SKM-1 (cell line): ENCODE data around the gene MAOB.

Source experiments
- DNase-seq: peaks from one replicate; lab custom pipeline; 2025; ENCODE audit not compliant: unreplicated experiment; lab: John Stamatoyannopoulos, UW

The MAOB gene

DNA sequence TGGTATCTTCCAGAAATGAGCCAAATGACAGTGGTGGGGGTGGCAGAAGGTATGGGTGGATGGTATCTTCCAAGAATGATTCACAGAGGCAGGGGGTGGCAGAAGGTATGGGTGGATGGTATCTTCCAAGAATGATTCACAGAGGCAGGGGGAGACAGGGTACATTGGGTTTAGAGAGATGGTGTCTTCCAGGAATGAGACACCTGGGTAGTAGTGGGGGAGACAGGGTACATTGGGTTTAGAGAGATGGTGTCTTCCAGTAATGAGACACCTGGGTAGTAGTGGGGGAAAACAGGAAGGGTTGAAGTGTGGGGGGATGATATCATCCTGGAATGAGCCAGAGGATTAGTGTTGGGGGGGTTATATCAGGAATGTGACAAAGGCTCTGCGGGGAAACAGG, 164.2 kb downstream of the MAOB start:
- no peak for DNase-seq

DNA sequence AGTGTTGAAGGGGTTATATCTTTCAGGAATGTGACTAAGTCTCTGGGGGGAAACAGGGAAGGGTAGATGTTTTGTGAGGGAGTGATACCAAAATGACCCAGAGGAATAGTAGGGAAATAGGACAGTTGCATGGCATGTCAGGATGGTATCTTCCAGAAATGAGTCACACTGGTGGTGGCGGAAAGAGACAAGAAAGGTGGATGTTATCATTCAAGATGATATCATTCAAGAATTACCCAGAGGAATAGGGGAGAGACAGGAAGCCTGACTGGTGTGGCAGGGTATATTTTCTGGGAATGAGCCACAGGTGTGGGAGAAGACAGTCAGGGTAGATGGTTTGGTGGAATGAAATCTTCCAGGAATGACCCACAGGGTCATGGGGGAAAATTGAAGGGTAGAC, 165.1 kb downstream of the MAOB start:
- no peak for DNase-seq

DNA sequence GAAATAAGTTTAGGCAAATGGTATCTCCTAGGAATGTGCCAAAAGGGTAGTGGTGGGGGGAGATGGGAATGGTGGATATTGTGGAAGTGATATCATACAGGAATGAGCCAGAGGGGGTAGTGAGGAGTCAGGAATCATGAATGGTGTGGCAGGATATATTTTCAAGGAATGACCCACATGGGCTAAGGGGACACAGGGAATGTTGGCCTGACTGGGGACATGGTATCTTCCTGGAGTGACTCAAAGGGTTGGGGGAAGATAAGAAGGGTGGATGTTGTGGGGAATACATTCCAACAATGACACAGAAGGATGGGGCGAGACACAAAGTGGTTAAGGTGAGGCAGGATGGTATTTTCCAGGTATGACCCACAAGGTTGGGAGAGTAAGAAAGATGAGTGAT, 165.6 kb downstream of the MAOB start:
- DNase-seq, result no peak
